HEK293 (cell line): ENCODE measurements around the gene RB1.

Experiments used
- CTCF ChIA-PET: fragments of 350-600 bp; formaldehyde crosslinking; extraction: SDS; loops from one replicate; lab custom pipeline; 2021; ENCODE audit warnings: antibody characterized with exemption; lab: Yijun Ruan, JAX
- POLR2A ChIA-PET: fragments of 300-600 bp; formaldehyde crosslinking; extraction: SDS; loops from one replicate; lab custom pipeline; 2020; ENCODE audit warnings: antibody characterized with exemption, inconsistent platforms; lab: Yijun Ruan, JAX
- H3K27ac ChIP-seq: fragments of 200-500 bp; sonication (Bioruptor generic); 2 replicates; pipeline ENCODE4 v1.5.1; 2014; ENCODE audit warnings: low read depth, low read length, control low read depth, inconsistent platforms; ENCODE audit errors: extremely low read depth
- H3K36me3 ChIP-seq, 2 experiments: fragments of 200-500 bp in 1 of 2; sonication (Bioruptor generic) in 1 of 2; 1 replicate in 1 of 2; 2 replicates in 1 of 2; pipeline ENCODE4 v1.5.1; 2014 to 2017; ENCODE audit warnings: inconsistent platforms in 2 of 2, low read length in 2 of 2; ENCODE audit not compliant: control insufficient read depth in 2 of 2, insufficient read depth in 1 of 2
- H3K4me1 ChIP-seq: fragments of 200-500 bp; sonication (Bioruptor generic); 2 replicates; pipeline ENCODE4 v1.5.1; 2014; ENCODE audit warnings: mild to moderate bottlenecking, low read length, inconsistent platforms; ENCODE audit not compliant: control insufficient read depth, insufficient read depth
- H3K4me3 ChIP-seq: 2 replicates; pipeline ENCODE4 v1.5.1; 2011; ENCODE audit warnings: low read depth, mild to moderate bottlenecking, control low read depth, low read length, moderate library complexity
- H3K9me3 ChIP-seq: fragments of 200-500 bp; sonication (Bioruptor generic); 2 replicates; pipeline ENCODE4 v1.5.1; 2014; ENCODE audit warnings: low read depth, low read length, inconsistent platforms; ENCODE audit not compliant: control insufficient read depth, insufficient read depth
- BCL6B ChIP-seq: fragments of 450-650 bp; formaldehyde crosslinking; IDR thresholded peaks from 2 replicates; pipeline ENCODE4 v1.5.1; 2017; ENCODE audit warnings: missing biosample characterization, missing genetic modification characterization
- ELK4 ChIP-seq: IDR thresholded peaks from 2 replicates; pipeline ENCODE4 v1.6.1; 2011; ENCODE audit warnings: mild to moderate bottlenecking, low read depth, low read length, borderline replicate concordance
- KLF7 ChIP-seq: fragments of 450-650 bp; formaldehyde crosslinking; IDR thresholded peaks from 2 replicates; pipeline ENCODE4 v1.5.1; 2016; ENCODE audit warnings: missing biosample characterization, missing genetic modification characterization, borderline replicate concordance
- MYNN ChIP-seq: fragments of 450-650 bp; formaldehyde crosslinking; IDR thresholded peaks from 2 replicates; pipeline ENCODE4 v1.5.1; 2016; ENCODE audit warnings: missing biosample characterization, missing genetic modification characterization, borderline replicate concordance
- PRDM4 ChIP-seq: fragments of 450-650 bp; formaldehyde crosslinking; IDR thresholded peaks from 2 replicates; pipeline ENCODE4 v1.5.1; 2017; ENCODE audit warnings: missing biosample characterization, missing genetic modification characterization
- REST ChIP-seq: fragments of 450-650 bp; formaldehyde crosslinking; IDR thresholded peaks from 2 replicates; pipeline ENCODE4 v1.5.1; 2016; ENCODE audit warnings: missing biosample characterization, missing genetic modification characterization
- SETDB1 ChIP-seq: IDR thresholded peaks from one replicate; pipeline ENCODE4 v1.6.1; 2017; ENCODE audit warnings: mild to moderate bottlenecking, low read length, moderate library complexity, mixed read lengths; ENCODE audit not compliant: insufficient read length
- TCF7L2 ChIP-seq: IDR thresholded peaks from 2 replicates; pipeline ENCODE4 v1.6.1; 2011; ENCODE audit warnings: low read depth, mild to moderate bottlenecking, inconsistent platforms, low read length, moderate library complexity, borderline replicate concordance
- ZBTB8A ChIP-seq: fragments of 450-650 bp; formaldehyde crosslinking; IDR thresholded peaks from 2 replicates; pipeline ENCODE4 v1.5.1; 2016; ENCODE audit warnings: missing biosample characterization, missing genetic modification characterization
- ZNF121 ChIP-seq: fragments of 450-650 bp; formaldehyde crosslinking; IDR thresholded peaks from 2 replicates; pipeline ENCODE4 v1.5.1; 2016; ENCODE audit warnings: missing biosample characterization, missing genetic modification characterization
- ZNF133 ChIP-seq: fragments of 450-650 bp; formaldehyde crosslinking; IDR thresholded peaks from 2 replicates; pipeline ENCODE4 v1.5.1; 2016; ENCODE audit warnings: missing biosample characterization, missing genetic modification characterization
- ZNF140 ChIP-seq: fragments of 450-650 bp; formaldehyde crosslinking; IDR thresholded peaks from 2 replicates; pipeline ENCODE4 v1.5.1; 2016; ENCODE audit warnings: missing biosample characterization, missing genetic modification characterization
- ZNF223 ChIP-seq: fragments of 450-650 bp; formaldehyde crosslinking; IDR thresholded peaks from 2 replicates; pipeline ENCODE4 v1.5.1; 2016; ENCODE audit warnings: missing biosample characterization, missing genetic modification characterization
- ZNF394 ChIP-seq: fragments of 450-650 bp; formaldehyde crosslinking; IDR thresholded peaks from 2 replicates; pipeline ENCODE4 v1.5.1; 2016; ENCODE audit warnings: missing biosample characterization, missing genetic modification characterization, mild to moderate bottlenecking, moderate library complexity, borderline replicate concordance
- ZNF513 ChIP-seq: fragments of 450-650 bp; IDR thresholded peaks from 2 replicates; pipeline ENCODE4 v1.5.1; 2018; ENCODE audit warnings: missing biosample characterization, missing genetic modification characterization
- ZNF585B ChIP-seq: fragments of 450-650 bp; formaldehyde crosslinking; IDR thresholded peaks from 2 replicates; pipeline ENCODE4 v1.5.1; 2016; ENCODE audit warnings: missing biosample characterization, missing genetic modification characterization
- ZNF610 ChIP-seq: fragments of 450-650 bp; formaldehyde crosslinking; IDR thresholded peaks from 2 replicates; pipeline ENCODE4 v1.5.1; 2016; ENCODE audit warnings: missing biosample characterization, missing genetic modification characterization, borderline replicate concordance
- ZNF658 ChIP-seq: fragments of 450-650 bp; formaldehyde crosslinking; IDR thresholded peaks from 2 replicates; pipeline ENCODE4; 2016; ENCODE audit warnings: missing biosample characterization, missing genetic modification characterization
- ZNF747 ChIP-seq: fragments of 450-650 bp; formaldehyde crosslinking; IDR thresholded peaks from 2 replicates; pipeline ENCODE4 v1.5.1; 2016; ENCODE audit warnings: missing biosample characterization, missing genetic modification characterization
- ZNF777 ChIP-seq: fragments of 450-650 bp; formaldehyde crosslinking; IDR thresholded peaks from 2 replicates; pipeline ENCODE4 v1.5.1; 2017; ENCODE audit warnings: missing biosample characterization, missing genetic modification characterization, borderline replicate concordance
- ZSCAN18 ChIP-seq: fragments of 450-650 bp; formaldehyde crosslinking; IDR thresholded peaks from 2 replicates; pipeline ENCODE4 v1.5.1; 2016; ENCODE audit warnings: missing biosample characterization, missing genetic modification characterization
- ZSCAN30 ChIP-seq: fragments of 450-650 bp; IDR thresholded peaks from 2 replicates; pipeline ENCODE4 v1.5.1; 2018; ENCODE audit warnings: missing biosample characterization, mild to moderate bottlenecking, missing genetic modification characterization, moderate library complexity

Gene RB1

GRCh38 chr13:48405875-48406274, 102.3 kb downstream of the RB1 start (continued):
- TF ChIP-seq ZNF140 (tag by site-specific recombination) (no peak), REST (tag by site-specific recombination) (no peak), PRDM4 (tag by site-specific recombination) (no peak), ZSCAN18 (no peak), MYNN (no peak), ZBTB8A (no peak), ZNF777 (tag by site-specific recombination) (no peak)

- ChIA-PET POLR2A (no interaction called here), CTCF (no interaction called here)
- H3K36me3 ChIP-seq: no peaks in the 10 kb centered on the region; a peak in 1 of 3 replicates
- no peak overlapping the region for H3K4me3 ChIP-seq
- peaks cover 5% of the 10 kb centered on the region; the same call in 1 of the 2 replicates for H3K4me1 ChIP-seq
- TF ChIP-seq SETDB1 (no peak), ZNF658 (tag by site-specific recombination) (no peak), ZNF610 (tag by site-specific recombination) (no peak), ZNF585B (no peak), ELK4 (no peak), KLF7 (no peak)
- H3K27ac ChIP-seq: no peak overlapping the region
- no peaks in the 10 kb centered on the region for H3K9me3 ChIP-seq
These were observed 106.6 kb downstream of the RB1 start for GRCh38 chr13:48410199-48410598.

GRCh38 chr13:48411147-48411794, 107.7 kb downstream of the RB1 start:
- peak overlapping the region; percentile 46 for H3K4me3 ChIP-seq
- H3K4me1 ChIP-seq: peaks cover 5% of the 10 kb centered on the region; the same call in 1 of the 2 replicates
- peaks cover 0 to 3% of the 10 kb centered on the region in 2 experiments; a peak in 2 of 3 replicates for H3K36me3 ChIP-seq
- ChIA-PET POLR2A (no interaction called here), CTCF (no interaction called here)
- H3K27ac ChIP-seq: no peak overlapping the region
- no peaks in the 10 kb centered on the region for H3K9me3 ChIP-seq
- TF ChIP-seq ZNF513: no peak
- no peak for TF ChIP-seq ZNF223 (tag by site-specific recombination)
- no peak for TF ChIP-seq ZNF747
- no peak for TF ChIP-seq TCF7L2
- no peak for TF ChIP-seq ZNF394 (tag by site-specific recombination)
- TF ChIP-seq ZSCAN30 (tag by site-specific recombination): no peak
- no peak for TF ChIP-seq BCL6B (tag by site-specific recombination)
- no peak for TF ChIP-seq ZNF133 (tag by site-specific recombination)
- no peak for TF ChIP-seq ZNF121 (tag by site-specific recombination)
